ENCODE measurements around the gene TSBP1.
"Not testable (repeated sequence)": the region's sequence is repeated elsewhere in the genome, so short reads cannot be mapped to it uniquely, and the experiment has no call there.

Gene TSBP1

DNA sequence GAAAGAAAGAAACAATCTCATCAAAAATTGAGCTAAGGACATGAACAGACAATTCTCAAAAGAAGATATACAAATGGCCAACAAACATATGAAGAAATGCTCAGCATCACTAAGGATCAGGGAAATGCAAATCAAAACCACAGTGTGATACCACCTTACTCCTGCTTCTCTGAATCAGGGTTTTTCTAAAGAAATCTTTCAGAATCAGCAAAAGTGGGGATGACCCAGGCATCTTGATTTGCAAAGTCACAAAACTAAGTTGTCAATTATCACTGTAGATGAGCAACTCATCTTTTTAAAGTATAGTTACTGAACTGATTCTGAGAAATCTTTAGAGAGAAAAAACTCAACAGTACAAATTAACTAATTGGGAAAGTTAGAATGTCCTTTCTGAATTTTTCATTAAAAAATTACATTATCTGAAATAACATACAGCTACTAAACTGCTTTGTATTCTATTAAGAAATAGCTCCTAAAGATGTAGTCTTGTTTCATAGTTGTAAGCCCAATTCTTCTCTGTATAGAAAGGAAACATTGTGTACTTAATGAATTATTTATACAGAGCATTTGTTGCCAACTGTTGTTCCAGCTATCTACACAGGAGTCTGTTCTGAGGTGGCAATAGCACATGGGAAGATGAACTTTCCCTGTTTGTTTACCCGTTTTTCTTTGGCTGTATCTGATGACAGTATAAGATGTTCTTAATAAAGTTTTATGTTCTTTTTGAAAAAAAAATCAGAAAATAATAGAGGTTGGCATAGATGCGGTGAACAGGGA, 97.7 kb downstream of the TSBP1 start:
- DNase-seq: not testable (repeated sequence)

DNA sequence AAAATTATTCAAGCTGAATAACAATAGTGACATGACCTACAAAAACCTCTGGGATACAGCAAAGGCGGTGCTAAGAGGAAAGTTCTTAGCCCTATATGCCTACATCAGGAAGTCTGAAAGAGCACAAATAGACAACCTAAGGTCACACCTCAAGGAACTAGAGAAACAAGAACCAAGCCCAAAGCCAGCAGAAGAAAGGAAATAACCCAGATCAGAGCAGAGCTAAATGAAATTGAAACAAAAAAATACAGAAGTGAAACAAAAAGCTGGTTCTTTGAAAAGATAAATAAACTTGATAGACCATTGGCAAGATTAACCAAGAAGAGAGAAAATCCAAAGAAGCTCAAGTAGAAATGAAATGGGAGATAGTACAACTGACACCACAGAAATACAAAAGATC, 100.3 kb downstream of the TSBP1 start:
- DNase-seq: no peak

DNA sequence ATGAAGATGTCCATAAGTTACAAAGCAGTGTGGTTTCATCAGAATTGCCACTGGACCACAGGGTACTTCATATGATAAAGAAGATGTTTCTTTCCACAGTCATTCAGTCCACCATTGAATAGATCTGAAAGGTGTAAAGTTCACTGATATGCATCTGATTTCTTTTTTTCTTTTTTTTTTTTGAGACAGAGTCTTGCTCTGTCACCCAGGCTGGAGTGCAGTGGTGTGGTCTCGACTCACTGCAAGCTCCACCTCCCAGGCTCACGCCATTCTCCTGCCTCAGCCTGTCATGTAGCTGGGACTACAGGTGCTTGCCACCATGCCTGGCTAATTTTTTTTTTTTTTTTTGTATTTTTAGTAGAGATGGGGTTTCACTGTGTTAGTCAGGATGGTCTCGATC, 103.2 kb downstream of the TSBP1 start:
- DNase-seq: not testable (repeated sequence)

DNA sequence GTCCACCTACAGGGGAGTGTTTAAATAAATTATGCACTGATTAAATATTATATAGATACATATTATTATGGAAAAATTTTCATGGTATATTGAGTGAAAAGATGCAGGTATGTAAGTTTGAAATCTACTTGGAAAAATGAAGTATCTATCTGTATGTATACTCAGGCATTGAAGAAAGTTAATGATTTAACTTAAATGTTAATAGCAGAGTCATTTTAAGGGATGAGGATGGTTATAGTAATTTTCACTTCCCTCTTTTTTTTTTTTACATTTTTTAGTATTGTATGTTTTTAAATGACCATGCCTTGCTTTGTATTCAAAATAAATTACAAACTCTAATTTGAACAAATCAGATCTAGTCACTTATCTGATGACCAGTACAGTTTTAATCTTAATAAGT, 104.7 kb downstream of the TSBP1 start:
- DNase-seq: no peak

DNA sequence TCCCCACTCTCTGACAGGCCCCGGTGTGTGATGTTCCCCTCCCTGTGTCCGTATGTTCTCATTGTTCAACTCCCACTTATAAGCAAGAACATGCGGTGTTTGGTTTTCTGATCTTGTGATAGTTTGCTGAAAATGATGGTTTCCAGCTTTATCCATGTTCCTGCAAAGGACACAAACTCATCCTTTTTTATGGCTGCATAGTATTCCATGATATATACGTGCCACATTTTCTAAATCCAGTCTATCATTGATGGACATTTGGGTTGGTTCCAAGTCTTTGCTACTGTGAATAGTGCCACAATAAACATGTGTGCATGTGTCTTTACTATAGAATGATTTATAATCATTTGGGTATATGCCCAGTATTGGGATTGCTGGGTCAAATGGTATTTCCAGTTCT, 114.4 kb downstream of the TSBP1 start:
- DNase-seq: not testable (repeated sequence)

DNA sequence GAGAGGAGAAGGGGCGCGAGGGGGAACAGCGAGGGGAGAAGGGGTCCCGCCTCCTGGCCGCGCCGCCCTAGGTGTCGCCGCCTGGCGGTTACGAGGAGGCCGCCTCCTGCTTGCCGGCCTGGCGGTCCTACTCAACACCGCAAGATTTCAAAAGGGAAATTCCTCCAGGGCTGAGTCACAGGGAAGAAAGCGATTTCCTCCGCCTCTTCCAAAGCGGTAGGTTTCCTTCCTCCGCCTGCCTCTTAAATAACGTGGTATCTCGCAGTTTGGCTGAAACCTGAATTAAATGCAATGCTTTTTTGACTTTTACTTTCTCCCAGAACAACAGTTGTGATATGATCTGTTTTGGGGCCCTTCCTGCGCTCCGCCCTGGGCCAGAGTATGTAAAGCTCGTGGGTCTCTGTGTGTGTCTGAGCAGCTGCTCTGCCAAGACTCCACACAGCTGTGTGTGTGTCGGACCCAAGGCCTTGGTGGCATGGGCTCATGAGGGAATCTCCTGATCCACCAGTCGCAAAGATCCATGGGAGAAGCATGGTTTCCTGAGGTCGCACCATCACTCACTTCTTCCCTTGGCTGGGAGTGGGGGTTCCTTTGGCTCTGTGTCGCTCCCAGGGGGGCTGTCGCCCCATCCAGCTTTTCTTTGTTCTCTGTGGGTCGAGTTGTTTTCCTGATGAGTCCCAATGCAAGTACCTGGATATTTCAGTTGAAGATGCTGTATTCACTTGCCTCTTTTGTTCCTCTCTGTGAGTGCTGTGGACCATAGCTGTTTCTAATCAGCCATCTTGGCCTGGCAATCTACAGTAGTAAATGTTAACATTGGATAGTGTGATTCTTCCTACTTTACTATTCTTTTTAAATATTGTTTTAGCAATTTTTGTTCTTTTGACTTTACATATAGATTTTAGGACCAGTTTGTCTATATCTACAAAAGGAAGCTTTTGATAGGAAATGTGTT, 116.2 kb downstream of the TSBP1 start:
- peak; percentile 96 for DNase-seq

DNA sequence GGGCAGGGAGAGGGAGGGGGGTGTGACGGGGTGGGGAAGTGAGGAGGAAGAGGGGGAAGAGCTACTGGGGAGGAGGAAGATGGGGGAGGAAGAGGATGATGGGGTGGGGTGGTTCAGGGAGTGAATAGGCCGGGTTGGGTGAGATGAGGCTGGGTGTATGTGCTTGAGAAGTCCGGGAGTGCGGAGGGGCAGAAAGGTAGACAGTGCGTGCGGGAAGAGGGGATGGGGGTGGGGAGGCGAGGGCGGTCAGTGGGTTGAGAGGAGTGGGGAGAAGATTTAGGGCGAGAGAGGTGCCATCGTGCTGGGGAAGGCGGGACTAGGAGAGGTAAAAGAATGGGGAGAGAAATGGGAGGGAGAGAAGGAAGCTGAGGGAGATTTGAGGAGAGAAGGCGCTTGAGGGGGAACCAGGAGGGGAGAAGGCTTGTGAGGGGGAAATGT, 116.9 kb downstream of the TSBP1 start:
- no peak for DNase-seq

DNA sequence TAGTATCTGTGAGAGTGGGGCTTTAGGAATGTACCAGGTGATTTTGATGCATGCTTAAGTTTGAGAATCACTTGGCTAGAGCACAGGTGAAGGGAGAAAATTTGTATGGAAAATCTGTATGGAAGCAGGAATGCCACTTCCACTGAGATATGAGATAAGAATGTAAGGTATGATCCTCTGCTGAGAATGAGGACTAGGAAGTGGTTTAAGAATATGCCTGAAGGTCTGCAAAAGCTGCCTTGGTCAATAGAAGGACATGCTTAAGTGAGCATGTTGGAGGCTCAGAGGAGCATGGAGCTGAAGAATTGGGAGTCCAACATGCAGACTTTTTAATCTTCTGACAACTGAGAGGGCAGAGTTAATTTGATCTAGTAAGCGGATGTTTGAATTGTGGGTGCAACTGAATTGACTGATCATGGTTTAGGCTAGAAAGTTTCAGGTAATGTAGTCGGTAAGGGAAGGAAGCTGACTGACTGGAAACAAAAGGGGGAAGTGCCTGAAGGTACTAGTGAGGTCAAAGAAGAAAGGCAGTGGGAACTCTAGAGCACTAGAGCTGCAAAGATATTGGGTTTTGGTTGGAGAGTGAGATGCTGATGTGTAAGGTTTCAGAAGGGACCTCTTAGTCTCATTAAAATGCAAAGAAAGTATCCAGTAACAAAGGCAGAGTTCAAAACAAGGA, 119.2 kb downstream of the TSBP1 start:
- no peak for DNase-seq

DNA sequence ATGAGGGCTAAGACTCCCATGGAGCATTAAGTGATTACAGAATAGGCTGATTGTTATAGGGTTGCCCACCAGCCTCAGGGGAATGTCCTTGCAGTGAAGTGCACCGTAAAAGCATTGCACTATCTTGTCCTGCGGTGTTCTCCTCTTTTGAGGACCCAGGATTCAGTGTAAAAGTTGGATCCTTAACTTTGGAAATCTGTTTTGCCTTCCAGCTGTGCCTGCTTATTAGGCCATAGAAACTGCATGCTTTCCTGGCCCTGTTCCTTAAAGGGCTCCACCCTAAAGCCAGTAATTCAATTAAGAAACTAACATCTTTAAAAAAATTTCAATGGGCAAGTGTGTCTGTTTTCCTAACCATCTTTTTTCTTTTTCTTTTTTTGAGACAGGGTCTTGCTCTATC, 122.4 kb downstream of the TSBP1 start:
- no peak for DNase-seq

DNA sequence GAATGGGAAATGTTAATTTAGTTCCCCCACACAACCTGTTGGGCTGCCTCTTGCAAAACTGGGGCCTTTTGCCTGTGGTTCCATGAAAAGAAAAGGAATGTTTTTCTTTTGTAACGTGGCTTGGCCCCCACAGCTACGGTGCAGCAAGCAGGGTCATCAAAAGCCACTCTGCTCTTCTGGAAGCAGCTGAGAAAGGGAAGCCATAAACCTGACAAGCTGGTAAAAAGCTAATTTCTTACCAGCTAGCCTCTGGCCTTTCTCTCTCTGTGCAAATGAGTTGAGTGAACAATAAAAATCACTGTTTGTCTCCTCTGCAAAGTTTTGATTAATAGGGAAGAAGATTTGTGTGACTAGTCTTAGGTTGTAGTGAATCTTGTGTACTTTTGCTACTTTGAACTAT, 124.3 kb downstream of the TSBP1 start:
- no peak for DNase-seq

DNA sequence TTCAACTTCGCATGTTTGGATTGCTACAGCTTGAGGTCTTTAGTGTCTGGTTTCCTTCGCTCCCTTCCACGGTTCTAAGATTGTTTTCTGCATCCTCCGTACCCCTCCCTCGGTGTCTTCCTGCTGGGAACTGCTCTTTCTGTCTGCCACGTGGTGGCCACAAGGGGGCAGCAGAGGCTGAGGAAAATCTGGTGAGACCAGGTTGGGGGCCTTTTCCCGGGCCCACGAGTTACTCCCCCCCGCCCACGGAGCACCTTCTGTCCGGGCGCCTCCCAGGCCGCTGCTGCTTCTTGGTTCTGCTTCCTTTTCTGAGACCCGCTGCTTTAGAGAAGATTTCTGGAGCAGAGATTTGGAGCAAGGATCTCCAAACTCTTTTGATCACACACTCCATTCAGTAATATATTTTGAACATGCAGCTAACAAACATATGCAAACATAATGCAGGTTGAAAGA, 126.7 kb downstream of the TSBP1 start:
- DNase-seq: peak; percentile 72

DNA sequence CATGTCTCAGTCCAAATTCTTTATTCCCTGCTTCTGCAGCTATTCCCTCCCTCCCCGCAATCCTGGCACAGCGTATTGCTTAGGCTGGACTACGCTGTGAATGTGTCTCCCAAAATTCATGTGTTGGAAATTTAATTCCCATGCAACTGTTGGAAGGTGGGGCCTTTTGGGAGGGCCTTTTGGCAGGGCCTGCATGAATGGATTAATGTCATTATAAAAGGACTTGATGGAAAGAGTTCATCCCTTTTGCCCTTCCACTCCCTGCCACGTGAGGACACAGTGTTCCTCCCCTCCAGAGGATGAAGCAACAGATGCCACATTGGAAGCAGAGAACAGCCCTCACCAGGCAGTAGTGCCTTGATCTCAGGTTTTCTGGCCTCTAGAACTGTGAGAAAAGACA, 127.4 kb downstream of the TSBP1 start:
- no peak for DNase-seq

Data from fibroblast of skin of right biceps (primary cell).